H9 (cell line): ENCODE measurements around the gene MROH7. TPM values are rescaled to one million over a fixed set of nuclear protein-coding genes. Genes with fewer than 3 reads are reported as not detected.
A peak's percentile ranks its signal among the peaks of the same experiment; 100 is the strongest.

Experiments used
- DNase-seq: peaks from one replicate; pipeline ENCODE4 v3.0.0-alpha.2; 2017
- H2AFZ ChIP-seq: one replicate; pipeline ENCODE4 v1.6.1; 2013; ENCODE audit warnings: mild to moderate bottlenecking, low read length, control low read depth, moderate library complexity
- H2AK5ac ChIP-seq: 2 replicates; pipeline ENCODE4 v1.6.1; 2013; ENCODE audit warnings: low read length, control low read depth, mixed read lengths; ENCODE audit not compliant: insufficient read length
- H2BK120ac ChIP-seq: one replicate; pipeline ENCODE4 v1.6.1; 2013; ENCODE audit warnings: low read depth, mild to moderate bottlenecking, low read length, control low read depth, inconsistent platforms; ENCODE audit not compliant: poor library complexity, severe bottlenecking
- H2BK12ac ChIP-seq: 2 replicates; pipeline ENCODE4 v1.6.1; 2013; ENCODE audit warnings: low read length, control low read depth, mixed read lengths, low read depth; ENCODE audit not compliant: insufficient read length
- H2BK15ac ChIP-seq: 2 replicates; pipeline ENCODE4 v1.6.1; 2013; ENCODE audit warnings: low read depth, low read length, control low read depth
- H2BK20ac ChIP-seq: one replicate; pipeline ENCODE4 v1.6.1; 2013; ENCODE audit warnings: low read depth, mild to moderate bottlenecking, low read length, control low read depth, inconsistent platforms; ENCODE audit not compliant: poor library complexity, severe bottlenecking
- H2BK5ac ChIP-seq: 2 replicates; pipeline ENCODE4 v1.6.1; 2013; ENCODE audit warnings: low read length, control low read depth, mixed read lengths; ENCODE audit not compliant: insufficient read length
- H3K14ac ChIP-seq: 2 replicates; pipeline ENCODE4 v1.6.1; 2013; ENCODE audit warnings: low read length, control low read depth; ENCODE audit not compliant: insufficient read depth
- H3K18ac ChIP-seq: 2 replicates; pipeline ENCODE4 v1.6.1; 2013; ENCODE audit warnings: low read depth, mild to moderate bottlenecking, mixed read lengths, low read length, control low read depth; ENCODE audit not compliant: insufficient read length
- H3K23ac ChIP-seq: 2 replicates; pipeline ENCODE4 v1.6.1; 2013; ENCODE audit warnings: low read length, control low read depth, mixed read lengths, low read depth; ENCODE audit not compliant: insufficient read length
- H3K23me2 ChIP-seq: 2 replicates; pipeline ENCODE4 v1.6.1; 2013; ENCODE audit warnings: low read depth, mild to moderate bottlenecking, mixed read lengths, low read length, control low read depth; ENCODE audit not compliant: insufficient read length, poor library complexity, severe bottlenecking
- H3K27ac ChIP-seq: 2 replicates; pipeline ENCODE4 v1.5.1; 2013; ENCODE audit warnings: low read length, control low read depth, mixed read lengths, low read depth; ENCODE audit not compliant: insufficient read length
- H3K27me3 ChIP-seq: 2 replicates; pipeline ENCODE4 v1.6.1; 2013; ENCODE audit warnings: low read length, control low read depth, inconsistent platforms; ENCODE audit not compliant: insufficient read depth
- H3K4ac ChIP-seq: 2 replicates; pipeline ENCODE4 v1.6.1; 2013; ENCODE audit warnings: low read depth, mild to moderate bottlenecking, control low read depth, inconsistent platforms, low read length, moderate library complexity
- H3K4me1 ChIP-seq: 2 replicates; pipeline ENCODE4 v1.6.1; 2013; ENCODE audit warnings: low read length, control low read depth, inconsistent platforms; ENCODE audit not compliant: insufficient read depth
- H3K4me2 ChIP-seq: 2 replicates; pipeline ENCODE4 v1.6.1; 2013; ENCODE audit warnings: low read length, control low read depth, mixed read lengths; ENCODE audit not compliant: insufficient read length, insufficient read depth
- H3K56ac ChIP-seq: 2 replicates; pipeline ENCODE4 v1.6.1; 2013; ENCODE audit warnings: low read depth, mild to moderate bottlenecking, mixed read lengths, low read length, control low read depth; ENCODE audit not compliant: insufficient read length
- H3K79me1 ChIP-seq: 2 replicates; pipeline ENCODE4 v1.6.1; 2013; ENCODE audit warnings: low read depth, mild to moderate bottlenecking, moderate library complexity, low read length, control low read depth, inconsistent platforms; ENCODE audit not compliant: insufficient read depth, poor library complexity, severe bottlenecking
- H3K79me2 ChIP-seq: 2 replicates; pipeline ENCODE4 v1.6.1; 2013; ENCODE audit warnings: low read length, control low read depth, inconsistent platforms; ENCODE audit not compliant: insufficient read depth
- H3K9ac ChIP-seq: 2 replicates; pipeline ENCODE4 v1.6.1; 2013; ENCODE audit warnings: low read length, control low read depth, mixed read lengths; ENCODE audit not compliant: insufficient read length; ENCODE audit errors: extremely low read depth
- H3K9me3 ChIP-seq: one replicate; pipeline ENCODE4 v1.6.1; 2013; ENCODE audit warnings: low read depth, low read length, inconsistent platforms; ENCODE audit not compliant: control insufficient read depth
- H3T11ph ChIP-seq: one replicate; pipeline ENCODE4 v1.6.1; 2013; ENCODE audit warnings: mild to moderate bottlenecking, low read length, control low read depth, inconsistent platforms
- H4K20me1 ChIP-seq: one replicate; pipeline ENCODE4 v1.6.1; 2013; ENCODE audit not compliant: control insufficient read depth, insufficient read length, insufficient read depth
- H4K5ac ChIP-seq: 2 replicates; pipeline ENCODE4 v1.6.1; 2013; ENCODE audit warnings: low read depth, mild to moderate bottlenecking, mixed read lengths, low read length, control low read depth; ENCODE audit not compliant: insufficient read length
- H4K8ac ChIP-seq: replicated peaks from 2 replicates; pipeline ENCODE4 v1.6.1; 2013; ENCODE audit warnings: low read length, control low read depth, mixed read lengths, low read depth; ENCODE audit not compliant: insufficient read length
- H4K91ac ChIP-seq: 2 replicates; pipeline ENCODE4 v1.6.1; 2013; ENCODE audit warnings: low read depth, mild to moderate bottlenecking, moderate library complexity, mixed read lengths, low read length, control low read depth; ENCODE audit not compliant: insufficient read length
- H3K27ac Mint-ChIP-seq, 3 experiments: 2 replicates in 2 of 3; 3 replicates in 1 of 3; pipeline ENCODE4 v1.8.0; 2020 to 2021; ENCODE audit warnings: mixed read lengths in 3 of 3, mild to moderate bottlenecking in 1 of 3, moderate library complexity in 1 of 3
- H3K27me3 Mint-ChIP-seq: 2 replicates; pipeline ENCODE4 v1.8.0; 2021; ENCODE audit warnings: low read depth, mild to moderate bottlenecking, moderate library complexity, mixed read lengths
- H3K36me3 Mint-ChIP-seq, 3 experiments: 2 replicates in 2 of 3; 3 replicates in 1 of 3; pipeline ENCODE4 v1.8.0; 2020 to 2021; ENCODE audit warnings: low read depth in 3 of 3, mixed read lengths in 3 of 3; ENCODE audit not compliant: insufficient read depth in 1 of 3
- H3K4me1 Mint-ChIP-seq, 2 experiments: 2 replicates each; pipeline ENCODE4 v1.8.0; 2020; ENCODE audit warnings: mixed read lengths in 2 of 2
- H3K4me3 Mint-ChIP-seq, 2 experiments: 2 replicates in 1 of 2; 3 replicates in 1 of 2; pipeline ENCODE4 v1.8.0; 2020 to 2021; ENCODE audit warnings: mild to moderate bottlenecking in 2 of 2, mixed read lengths in 2 of 2, moderate library complexity in 1 of 2
- H3K9me3 Mint-ChIP-seq, 2 experiments: 2 replicates in 1 of 2; 3 replicates in 1 of 2; pipeline ENCODE4 v1.8.0; 2020; ENCODE audit warnings: mild to moderate bottlenecking in 2 of 2, mixed read lengths in 2 of 2, moderate library complexity in 1 of 2
- WGBS: extraction: QIAGEN DNeasy Blood & Tissue Kit; methylation state at CpG from one replicate; pipeline ENCODE4 v1.1.7; 2013; ENCODE audit warnings: missing lambda C conversion rate, low lambda C conversion rate, mixed read lengths; ENCODE audit not compliant: insufficient read length; ENCODE audit errors: extremely low coverage; 5-methylcytosine and 5-hydroxymethylcytosine counted together
- total RNA-seq: library from RNA; stranded (reverse); gene quantifications from 2 replicates; pipeline ENCODE4 v1.2.1, GENCODE V29; 2021
- TF ChIP-seq, protein P1 (sequence below): fragments of 200-600 bp; sonication (generic); conservative IDR thresholded peaks from 3 replicates; pipeline ENCODE4 v1.8.0; 2021; ENCODE audit warnings: antibody characterized with exemption, mild to moderate bottlenecking

The MROH7 gene
- total RNA-seq, 1 experiment from 2014 or later = 0.09 TPM

DNA sequence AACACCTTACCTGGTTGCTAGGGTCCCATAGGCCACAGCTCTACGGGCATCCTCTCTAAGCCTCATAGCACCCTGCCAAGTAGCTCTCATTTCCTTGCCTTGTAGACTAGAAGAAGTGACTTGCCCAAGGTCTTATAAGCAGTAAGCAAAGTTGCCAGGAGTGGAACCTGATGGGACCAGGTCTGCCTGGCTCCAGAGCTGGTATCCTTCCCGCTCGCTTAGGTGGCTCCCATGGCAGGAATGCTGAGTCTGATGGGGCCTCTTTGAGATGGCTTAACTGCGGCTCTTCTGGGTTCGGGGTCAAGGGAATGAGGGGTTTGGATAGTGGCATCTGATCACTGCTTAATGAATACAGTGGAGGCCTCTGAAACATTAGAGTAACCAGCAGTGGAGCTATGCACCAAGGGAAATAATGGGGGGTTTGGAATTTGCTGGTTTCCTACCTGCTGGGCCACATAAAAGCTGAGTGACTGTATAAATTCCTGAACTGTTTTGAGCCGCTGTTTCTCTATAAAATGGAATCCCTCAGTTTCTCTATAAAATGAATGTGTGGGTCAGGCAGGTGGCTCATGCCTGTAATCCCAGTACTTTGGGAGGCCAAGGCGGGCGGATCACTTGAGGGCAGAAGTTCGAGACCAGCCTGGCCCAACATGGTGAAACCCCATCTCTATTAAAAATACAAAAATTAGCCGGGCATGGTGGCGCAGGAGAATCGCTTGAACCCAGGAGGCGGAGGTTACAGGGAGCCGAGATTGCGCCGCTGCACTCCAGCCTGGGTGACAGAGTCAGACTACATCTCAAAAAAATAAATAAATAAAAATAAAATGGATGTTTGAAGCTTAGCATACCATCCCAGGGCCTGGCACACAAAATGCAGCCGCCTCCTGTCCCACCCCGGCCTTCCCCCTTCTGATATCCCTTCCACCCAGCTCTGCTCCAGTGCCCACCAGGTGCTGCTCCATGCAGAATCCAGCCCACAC, 30.7 kb upstream of the MROH7 start:
- no peak for DNase-seq
- Histone ChIP-seq H3K4me2 (no peak overlapping the region), H3K27ac (no peak overlapping the region)

More for the DNA sequence above, 30.7 kb upstream of the MROH7 start:
- no peaks in the 10 kb centered on the region; a peak in 1 of 5 replicates for H3K9me3 Mint-ChIP-seq
- Histone ChIP-seq H4K91ac (no peak overlapping the region), H3K79me2 (no peaks in the 10 kb centered on the region), H3K23me2 (no peaks in the 10 kb centered on the region), H3K14ac (peak overlapping the region; percentile 80; the same call in 1 of the 2 replicates), H3K9me3 (no peaks in the 10 kb centered on the region), H3K56ac (no peak overlapping the region), H4K8ac (no peak overlapping the region), H2BK120ac (no peak overlapping the region), H4K5ac (no peak overlapping the region), H2AFZ (no peak overlapping the region), H2AK5ac (peak overlapping the region; percentile 6), H3T11ph (no peak overlapping the region), H3K4me1 (no peaks in the 10 kb centered on the region; the same call in 1 of the 2 replicates), H4K20me1 (no peaks in the 10 kb centered on the region), H2BK5ac (no peak overlapping the region), H2BK20ac (no peak overlapping the region), H2BK12ac (peak overlapping the region; percentile 63), H3K79me1 (no peaks in the 10 kb centered on the region), H3K23ac (no peak overlapping the region), H3K9ac (no peak overlapping the region), H2BK15ac (no peak overlapping the region; the same call in 1 of the 2 replicates), H3K4ac (peak overlapping the region; percentile 5), H3K27me3 (no peaks in the 10 kb centered on the region), H3K18ac (peak overlapping the region; percentile 80)
- H3K4me3 Mint-ChIP-seq = no peak overlapping the region
- H3K36me3 Mint-ChIP-seq = no peaks in the 10 kb centered on the region; a peak in 1 of 7 replicates
- peaks cover 26 to 43% of the 10 kb centered on the region in 2 experiments for H3K4me1 Mint-ChIP-seq
- peak overlapping the region; percentile 89 to 94 (median 91) for H3K27ac Mint-ChIP-seq
- no CpG with 5 or more reads among the region's 18 CpGs for WGBS
- peaks cover 2% of the 10 kb centered on the region; the same call in 1 of the 2 replicates for H3K27me3 Mint-ChIP-seq
- TF ChIP-seq, protein P1, sequence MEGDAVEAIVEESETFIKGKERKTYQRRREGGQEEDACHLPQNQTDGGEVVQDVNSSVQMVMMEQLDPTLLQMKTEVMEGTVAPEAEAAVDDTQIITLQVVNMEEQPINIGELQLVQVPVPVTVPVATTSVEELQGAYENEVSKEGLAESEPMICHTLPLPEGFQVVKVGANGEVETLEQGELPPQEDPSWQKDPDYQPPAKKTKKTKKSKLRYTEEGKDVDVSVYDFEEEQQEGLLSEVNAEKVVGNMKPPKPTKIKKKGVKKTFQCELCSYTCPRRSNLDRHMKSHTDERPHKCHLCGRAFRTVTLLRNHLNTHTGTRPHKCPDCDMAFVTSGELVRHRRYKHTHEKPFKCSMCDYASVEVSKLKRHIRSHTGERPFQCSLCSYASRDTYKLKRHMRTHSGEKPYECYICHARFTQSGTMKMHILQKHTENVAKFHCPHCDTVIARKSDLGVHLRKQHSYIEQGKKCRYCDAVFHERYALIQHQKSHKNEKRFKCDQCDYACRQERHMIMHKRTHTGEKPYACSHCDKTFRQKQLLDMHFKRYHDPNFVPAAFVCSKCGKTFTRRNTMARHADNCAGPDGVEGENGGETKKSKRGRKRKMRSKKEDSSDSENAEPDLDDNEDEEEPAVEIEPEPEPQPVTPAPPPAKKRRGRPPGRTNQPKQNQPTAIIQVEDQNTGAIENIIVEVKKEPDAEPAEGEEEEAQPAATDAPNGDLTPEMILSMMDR = no peak
